K562 (cell line): ENCODE data around the gene RTF1. TPM values are rescaled to one million over a fixed set of nuclear protein-coding genes. Genes with fewer than 3 reads are reported as not detected.

Source experiments
- ARID1B ChIP-seq: fragments of 450-650 bp; IDR thresholded peaks from 2 replicates; pipeline ENCODE4 v1.6.1; 2016; ENCODE audit warnings: antibody characterized with exemption, mild to moderate bottlenecking, inconsistent platforms
- CBFA2T3 ChIP-seq: fragments of 450-650 bp; IDR thresholded peaks from 2 replicates; pipeline ENCODE4 v1.6.1; 2017
- CREM ChIP-seq: IDR thresholded peaks from 2 replicates; pipeline ENCODE4 v1.6.1; 2014; ENCODE audit warnings: antibody characterized with exemption, low read depth
- EGR1 ChIP-seq: fragments of 450-650 bp; conservative IDR thresholded peaks from 2 replicates; pipeline ENCODE4 v1.6.1; 2017; ENCODE audit warnings: mild to moderate bottlenecking
- EP300 ChIP-seq: IDR thresholded peaks from 2 replicates; pipeline ENCODE4 v1.6.1; 2012; ENCODE audit warnings: low read length, improper control_type of control experiment
- FOSL1 ChIP-seq: fragments of 200-800 bp; sonication (Bioruptor generic); conservative IDR thresholded peaks from 2 replicates; pipeline ENCODE4 v1.6.1; 2016; ENCODE audit warnings: missing genetic modification characterization, missing compliant biosample characterization
- GABPB1 ChIP-seq: sonication (generic); formaldehyde crosslinking; IDR thresholded peaks from 2 replicates; pipeline ENCODE4 v1.8.0; 2022; ENCODE audit warnings: mild to moderate bottlenecking, missing genetic modification reagents
- GATAD2B ChIP-seq: fragments of 450-650 bp; IDR thresholded peaks from 2 replicates; pipeline ENCODE4 v1.6.1; 2017; ENCODE audit warnings: mild to moderate bottlenecking, borderline replicate concordance
- NCOA1 ChIP-seq: fragments of 450-650 bp; IDR thresholded peaks from 2 replicates; pipeline ENCODE4 v1.6.1; 2016; ENCODE audit warnings: low read depth
- NR2C2 ChIP-seq, 2 experiments: fragments of 200-800 bp in 1 of 2; sonication (Bioruptor generic) in 1 of 2; sonication (generic) in 1 of 2; formaldehyde crosslinking in 1 of 2; IDR thresholded peaks; 2 replicates each; pipeline versions ENCODE4 v1.6.1 to v1.8.0; 2016 to 2022; ENCODE audit warnings: mild to moderate bottlenecking in 1 of 2, missing compliant biosample characterization in 1 of 2, missing genetic modification characterization in 1 of 2, missing genetic modification reagents in 1 of 2
- PML ChIP-seq: IDR thresholded peaks from 2 replicates; pipeline ENCODE4 v1.6.1; 2012; ENCODE audit warnings: low read length, inconsistent platforms
- RBM17 ChIP-seq: fragments of 200-400 bp; formaldehyde crosslinking; IDR thresholded peaks from 2 replicates; pipeline ENCODE4 v1.6.1; 2017; ENCODE audit warnings: low read depth, mild to moderate bottlenecking, low read length, borderline replicate concordance
- SRF ChIP-seq, 2 experiments: fragments of 250-450, 450-650 bp in 1 of 2; sonication (Bioruptor Pico) in 1 of 2; sonication (generic) in 1 of 2; formaldehyde crosslinking; IDR thresholded peaks; 2 replicates each; pipeline versions ENCODE4 v1.5.0 to v1.5.1; 2020 to 2022; ENCODE audit warnings: mild to moderate bottlenecking in 1 of 2, missing genetic modification reagents in 1 of 2
- STAG1 ChIP-seq: sonication (generic); formaldehyde crosslinking; IDR thresholded peaks from 2 replicates; pipeline ENCODE4 v1.5.0; 2020; ENCODE audit warnings: missing genetic modification reagents, borderline replicate concordance
- TAF1 ChIP-seq: IDR thresholded peaks from 2 replicates; pipeline ENCODE4 v1.6.1; 2011; ENCODE audit warnings: mild to moderate bottlenecking, low read length, moderate library complexity; ENCODE audit not compliant: insufficient read depth, control insufficient read depth, severe bottlenecking; ENCODE audit errors: extremely low read depth
- ZC3H4 ChIP-seq: sonication (generic); formaldehyde crosslinking; IDR thresholded peaks from 2 replicates; pipeline ENCODE4 v1.9.0; 2021; ENCODE audit warnings: missing genetic modification reagents, borderline replicate concordance
- polyA plus RNA-seq, 8 experiments: library from polyadenylated mRNA; depleted of rRNA in 4 of 8; stranded (reverse) in 5 of 8; unstranded in 3 of 8; fragments of >200 nt; fragmentation: Nextera tagmentation in 2 of 8; fragmentation: Illumina TruSeq in 1 of 8; extraction: Ambion mirVana in 2 of 8; extraction: Trizol in 1 of 8; gene quantifications; 2 replicates each; pipeline versions ENCODE4 v1.2.1 to v1.2.3, GENCODE V29; 2011 to 2014; ENCODE audit warnings: inconsistent platforms in 1 of 8, missing spikeins in 1 of 8
- total RNA-seq, 7 experiments: library from RNA; depleted of rRNA in 6 of 7; stranded (reverse); fragments of >200 nt in 6 of 7; fragmentation: Illumina TruSeq in 2 of 7; extraction: Trizol in 2 of 7; gene quantifications; 2 replicates each; pipeline versions ENCODE4 v1.2.1 to v1.2.3, GENCODE V29; 2011 to 2021; ENCODE audit warnings: low replicate concordance in 1 of 7
- TF ChIP-seq, protein P1 (sequence below): fragments of 450-650 bp; IDR thresholded peaks from one replicate; pipeline ENCODE4 v1.6.1; 2018; ENCODE audit warnings: mild to moderate bottlenecking, moderate library complexity; ENCODE audit not compliant: partially characterized antibody
- TF ChIP-seq, protein P2 (sequence below): fragments of 450-650 bp; IDR thresholded peaks from 2 replicates; pipeline ENCODE4 v1.6.1; 2016
- TF ChIP-seq, protein P3 (sequence below): fragments of 250-450 bp; sonication (Bioruptor Pico); IDR thresholded peaks from 2 replicates; pipeline ENCODE4 v1.5.0; 2020; ENCODE audit warnings: mild to moderate bottlenecking
- TF ChIP-seq, protein P4 (sequence below), 3 experiments: fragments of 200-800 bp in 1 of 3; fragments of 250-450 bp in 1 of 3; fragments of 450-650 bp in 1 of 3; sonication (Bioruptor Pico) in 1 of 3; sonication (Bioruptor generic) in 1 of 3; formaldehyde crosslinking in 1 of 3; IDR thresholded peaks; 2 replicates each; pipeline versions ENCODE4 v1.6.1 to v1.8.0; 2016 to 2022; ENCODE audit warnings: mild to moderate bottlenecking in 2 of 3, missing genetic modification characterization in 2 of 3, missing compliant biosample characterization in 1 of 3, moderate library complexity in 1 of 3

RTF1 gene
- total and polyA plus RNA-seq, 9 of the 15 experiments (the other 6 are each of a cell fraction or from before 2014, with no cell fraction given), result 7.6 to 69.5 (median 31.5) TPM

DNA sequence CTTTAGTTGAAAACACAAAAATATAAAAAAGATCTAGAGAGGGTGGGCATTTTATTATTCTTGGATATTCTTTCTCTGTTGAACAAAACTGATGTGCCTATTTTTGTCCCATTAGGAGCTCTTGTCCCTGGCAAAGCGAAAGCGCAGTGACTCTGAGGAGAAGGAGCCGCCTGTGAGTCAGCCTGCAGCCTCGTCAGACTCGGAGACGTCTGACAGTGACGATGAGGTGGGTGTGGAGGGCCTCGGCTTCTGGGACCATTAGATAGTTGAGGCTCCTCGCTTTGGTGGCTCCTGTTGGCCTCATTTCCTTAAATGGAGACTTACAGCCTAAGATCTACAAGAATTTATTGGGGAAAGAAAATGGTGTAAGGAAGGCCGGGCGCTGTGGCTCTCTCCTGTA, 21.3 kb downstream of the RTF1 start (continued):
- TF ChIP-seq, protein P1, sequence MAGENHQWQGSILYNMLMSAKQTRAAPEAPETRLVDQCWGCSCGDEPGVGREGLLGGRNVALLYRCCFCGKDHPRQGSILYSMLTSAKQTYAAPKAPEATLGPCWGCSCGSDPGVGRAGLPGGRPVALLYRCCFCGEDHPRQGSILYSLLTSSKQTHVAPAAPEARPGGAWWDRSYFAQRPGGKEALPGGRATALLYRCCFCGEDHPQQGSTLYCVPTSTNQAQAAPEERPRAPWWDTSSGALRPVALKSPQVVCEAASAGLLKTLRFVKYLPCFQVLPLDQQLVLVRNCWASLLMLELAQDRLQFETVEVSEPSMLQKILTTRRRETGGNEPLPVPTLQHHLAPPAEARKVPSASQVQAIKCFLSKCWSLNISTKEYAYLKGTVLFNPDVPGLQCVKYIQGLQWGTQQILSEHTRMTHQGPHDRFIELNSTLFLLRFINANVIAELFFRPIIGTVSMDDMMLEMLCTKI, result no peak
- TF ChIP-seq, protein P2, sequence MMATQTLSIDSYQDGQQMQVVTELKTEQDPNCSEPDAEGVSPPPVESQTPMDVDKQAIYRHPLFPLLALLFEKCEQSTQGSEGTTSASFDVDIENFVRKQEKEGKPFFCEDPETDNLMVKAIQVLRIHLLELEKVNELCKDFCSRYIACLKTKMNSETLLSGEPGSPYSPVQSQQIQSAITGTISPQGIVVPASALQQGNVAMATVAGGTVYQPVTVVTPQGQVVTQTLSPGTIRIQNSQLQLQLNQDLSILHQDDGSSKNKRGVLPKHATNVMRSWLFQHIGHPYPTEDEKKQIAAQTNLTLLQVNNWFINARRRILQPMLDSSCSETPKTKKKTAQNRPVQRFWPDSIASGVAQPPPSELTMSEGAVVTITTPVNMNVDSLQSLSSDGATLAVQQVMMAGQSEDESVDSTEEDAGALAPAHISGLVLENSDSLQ, result peak; percentile 54; the same call in 1 of the 2 replicates
- TF ChIP-seq ZC3H4 (no peak), PML (no peak), CBFA2T3 (peak; percentile 45; the same call in 1 of the 2 replicates), TAF1 (peak; percentile 20), STAG1 (CRISPR knock-in tag) (no peak), EGR1 (peak; percentile 68), ARID1B (peak; percentile 49), GABPB1 (no peak), EP300 (no peak), RBM17 (no peak), NR2C2 (CRISPR knock-in tag; IDR thresholded peaks at IDR 0.05) (no peak), NR2C2 (tag; IDR thresholded peaks at IDR 0.05) (no peak), GATAD2B (no peak), CREM (peak; percentile 84), NCOA1 (no peak), FOSL1 (peak; percentile 65), SRF (CRISPR knock-in tag; IDR thresholded peaks at IDR 0.05) (no peak)
- TF ChIP-seq, protein P3, sequence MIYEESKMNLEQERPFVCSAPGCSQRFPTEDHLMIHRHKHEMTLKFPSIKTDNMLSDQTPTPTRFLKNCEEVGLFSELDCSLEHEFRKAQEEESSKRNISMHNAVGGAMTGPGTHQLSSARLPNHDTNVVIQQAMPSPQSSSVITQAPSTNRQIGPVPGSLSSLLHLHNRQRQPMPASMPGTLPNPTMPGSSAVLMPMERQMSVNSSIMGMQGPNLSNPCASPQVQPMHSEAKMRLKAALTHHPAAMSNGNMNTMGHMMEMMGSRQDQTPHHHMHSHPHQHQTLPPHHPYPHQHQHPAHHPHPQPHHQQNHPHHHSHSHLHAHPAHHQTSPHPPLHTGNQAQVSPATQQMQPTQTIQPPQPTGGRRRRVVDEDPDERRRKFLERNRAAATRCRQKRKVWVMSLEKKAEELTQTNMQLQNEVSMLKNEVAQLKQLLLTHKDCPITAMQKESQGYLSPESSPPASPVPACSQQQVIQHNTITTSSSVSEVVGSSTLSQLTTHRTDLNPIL, result no peak
- TF ChIP-seq, protein P4, sequence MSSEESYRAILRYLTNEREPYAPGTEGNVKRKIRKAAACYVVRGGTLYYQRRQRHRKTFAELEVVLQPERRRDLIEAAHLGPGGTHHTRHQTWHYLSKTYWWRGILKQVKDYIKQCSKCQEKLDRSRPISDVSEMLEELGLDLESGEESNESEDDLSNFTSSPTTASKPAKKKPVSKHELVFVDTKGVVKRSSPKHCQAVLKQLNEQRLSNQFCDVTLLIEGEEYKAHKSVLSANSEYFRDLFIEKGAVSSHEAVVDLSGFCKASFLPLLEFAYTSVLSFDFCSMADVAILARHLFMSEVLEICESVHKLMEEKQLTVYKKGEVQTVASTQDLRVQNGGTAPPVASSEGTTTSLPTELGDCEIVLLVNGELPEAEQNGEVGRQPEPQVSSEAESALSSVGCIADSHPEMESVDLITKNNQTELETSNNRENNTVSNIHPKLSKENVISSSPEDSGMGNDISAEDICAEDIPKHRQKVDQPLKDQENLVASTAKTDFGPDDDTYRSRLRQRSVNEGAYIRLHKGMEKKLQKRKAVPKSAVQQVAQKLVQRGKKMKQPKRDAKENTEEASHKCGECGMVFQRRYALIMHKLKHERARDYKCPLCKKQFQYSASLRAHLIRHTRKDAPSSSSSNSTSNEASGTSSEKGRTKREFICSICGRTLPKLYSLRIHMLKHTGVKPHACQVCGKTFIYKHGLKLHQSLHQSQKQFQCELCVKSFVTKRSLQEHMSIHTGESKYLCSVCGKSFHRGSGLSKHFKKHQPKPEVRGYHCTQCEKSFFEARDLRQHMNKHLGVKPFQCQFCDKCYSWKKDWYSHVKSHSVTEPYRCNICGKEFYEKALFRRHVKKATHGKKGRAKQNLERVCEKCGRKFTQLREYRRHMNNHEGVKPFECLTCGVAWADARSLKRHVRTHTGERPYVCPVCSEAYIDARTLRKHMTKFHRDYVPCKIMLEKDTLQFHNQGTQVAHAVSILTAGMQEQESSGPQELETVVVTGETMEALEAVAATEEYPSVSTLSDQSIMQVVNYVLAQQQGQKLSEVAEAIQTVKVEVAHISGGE (CRISPR knock-in tag; IDR thresholded peaks at IDR 0.05), result 0 out of 6 replicates have a peak, but pooled peaks of 1 of the 3 experiments have one; percentile 18
